ENCODE data around the gene WDR33.

Gene WDR33

DNA sequence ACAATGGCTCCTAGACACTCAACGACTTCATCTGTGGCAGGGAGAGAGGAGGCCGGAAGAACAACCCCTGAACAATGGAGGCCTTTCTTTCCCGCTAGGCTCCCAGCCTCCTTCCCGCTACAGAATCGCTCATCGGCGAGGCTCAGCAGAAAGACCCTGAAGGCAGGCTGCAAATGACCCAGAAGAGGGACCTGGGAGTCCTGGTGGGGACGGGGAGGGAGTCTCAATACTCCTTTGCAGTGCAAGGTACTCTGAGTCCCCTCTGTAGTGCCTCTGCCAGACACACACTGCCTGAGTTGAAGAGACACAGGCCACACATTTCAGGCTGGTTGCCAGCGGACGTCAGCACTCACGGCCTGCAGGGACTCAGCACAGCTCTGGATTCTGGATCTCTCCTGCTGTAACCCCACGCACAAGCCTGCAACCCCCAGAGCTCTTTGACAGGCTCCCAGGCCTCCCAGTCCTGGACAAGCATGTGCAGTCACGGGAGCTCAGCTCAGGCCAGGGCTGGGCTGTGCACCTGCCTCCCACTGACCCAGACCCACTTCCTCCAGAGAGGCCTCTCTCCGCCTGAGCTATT, 158.9 kb downstream of the WDR33 start:
- DNase-seq (ENCODE audit: extremely low read depth, insufficient read length): no peak
- no peaks in the 10 kb centered on the region for H3K36me3 ChIP-seq (ENCODE audit: control insufficient read depth, insufficient read depth, low read length)
- TF ChIP-seq, protein P1, sequence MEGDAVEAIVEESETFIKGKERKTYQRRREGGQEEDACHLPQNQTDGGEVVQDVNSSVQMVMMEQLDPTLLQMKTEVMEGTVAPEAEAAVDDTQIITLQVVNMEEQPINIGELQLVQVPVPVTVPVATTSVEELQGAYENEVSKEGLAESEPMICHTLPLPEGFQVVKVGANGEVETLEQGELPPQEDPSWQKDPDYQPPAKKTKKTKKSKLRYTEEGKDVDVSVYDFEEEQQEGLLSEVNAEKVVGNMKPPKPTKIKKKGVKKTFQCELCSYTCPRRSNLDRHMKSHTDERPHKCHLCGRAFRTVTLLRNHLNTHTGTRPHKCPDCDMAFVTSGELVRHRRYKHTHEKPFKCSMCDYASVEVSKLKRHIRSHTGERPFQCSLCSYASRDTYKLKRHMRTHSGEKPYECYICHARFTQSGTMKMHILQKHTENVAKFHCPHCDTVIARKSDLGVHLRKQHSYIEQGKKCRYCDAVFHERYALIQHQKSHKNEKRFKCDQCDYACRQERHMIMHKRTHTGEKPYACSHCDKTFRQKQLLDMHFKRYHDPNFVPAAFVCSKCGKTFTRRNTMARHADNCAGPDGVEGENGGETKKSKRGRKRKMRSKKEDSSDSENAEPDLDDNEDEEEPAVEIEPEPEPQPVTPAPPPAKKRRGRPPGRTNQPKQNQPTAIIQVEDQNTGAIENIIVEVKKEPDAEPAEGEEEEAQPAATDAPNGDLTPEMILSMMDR (IDR thresholded peaks at IDR 0.05; ENCODE audit: insufficient read depth, low read length, poor library complexity, severe bottlenecking): no peak
- no peak overlapping the region for H3K4me3 ChIP-seq (replicated peaks; ENCODE audit: low read depth, low read length)
- H3K27me3 ChIP-seq (replicated peaks; ENCODE audit: control insufficient read depth, insufficient read depth, low read length): 0 out of 2 replicates have a peak, but pooled peaks cover 2% of the 10 kb centered on the region

DNA sequence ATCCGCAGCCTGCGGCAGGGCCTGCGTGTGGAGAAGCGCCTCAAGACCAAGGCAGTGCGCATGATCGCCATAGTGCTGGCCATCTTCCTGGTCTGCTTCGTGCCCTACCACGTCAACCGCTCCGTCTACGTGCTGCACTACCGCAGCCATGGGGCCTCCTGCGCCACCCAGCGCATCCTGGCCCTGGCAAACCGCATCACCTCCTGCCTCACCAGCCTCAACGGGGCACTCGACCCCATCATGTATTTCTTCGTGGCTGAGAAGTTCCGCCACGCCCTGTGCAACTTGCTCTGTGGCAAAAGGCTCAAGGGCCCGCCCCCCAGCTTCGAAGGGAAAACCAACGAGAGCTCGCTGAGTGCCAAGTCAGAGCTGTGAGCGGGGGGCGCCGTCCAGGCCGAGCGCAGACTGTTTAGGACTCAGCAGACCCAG, 159.6 kb downstream of the WDR33 start:
- no peak for DNase-seq (ENCODE audit: extremely low read depth, insufficient read length)
- TF ChIP-seq, protein P1 (IDR thresholded peaks at IDR 0.05; ENCODE audit: insufficient read depth, low read length, poor library complexity, severe bottlenecking): no peak
- H3K4me3 ChIP-seq (replicated peaks; ENCODE audit: low read depth, low read length): no peak overlapping the region

More for the DNA sequence above, 159.6 kb downstream of the WDR33 start:
- Histone ChIP-seq H3K27me3 (replicated peaks; ENCODE audit: control insufficient read depth, insufficient read depth, low read length) (0 out of 2 replicates have a peak, but pooled peaks cover 2% of the 10 kb centered on the region), H3K36me3 (ENCODE audit: control insufficient read depth, insufficient read depth, low read length) (no peaks in the 10 kb centered on the region)
